Activated CD4-positive, alpha-beta T cell treated with anti-CD3 and anti-CD28 coated beads, Interleukin-2, amount 50 U/mL, for 24 hours (primary cell): ENCODE results near the gene GLS.
"Not testable (repeated sequence)": the region's sequence is repeated elsewhere in the genome, so short reads cannot be mapped to it uniquely, and the experiment has no call there.

ENCODE experiments used
- DNase-seq, 2 donors: peaks; one replicate each; pipeline ENCODE4 v3.0.0-alpha.2; 2020; ENCODE audit warnings: low read depth in 1 of 2, low spot score in 1 of 2

Gene GLS

DNA sequence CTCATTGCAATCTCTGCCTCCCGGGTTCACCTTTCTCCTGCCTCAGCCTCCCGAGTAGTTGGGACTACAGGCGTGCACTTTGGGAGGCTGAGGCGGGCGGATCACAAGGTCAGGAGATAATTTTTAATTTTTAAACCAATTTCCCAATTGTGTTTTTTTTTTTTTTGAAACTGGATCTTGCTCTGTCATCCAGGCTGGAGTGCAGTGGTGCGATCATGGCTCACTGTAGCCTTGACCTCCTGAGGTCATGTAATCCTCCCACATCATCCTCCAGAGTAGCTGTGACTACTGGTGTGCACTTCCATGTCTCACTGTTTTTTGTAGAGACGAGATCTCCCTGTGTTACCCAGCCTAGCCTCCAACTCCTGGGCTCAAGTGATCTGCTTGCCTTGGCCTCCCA, 49.3 kb downstream of the GLS start:
- no peak for DNase-seq

- no peak for DNase-seq
Observed at GRCh38 chr2:190930411-190930810, 49.8 kb downstream of the GLS start.

DNA sequence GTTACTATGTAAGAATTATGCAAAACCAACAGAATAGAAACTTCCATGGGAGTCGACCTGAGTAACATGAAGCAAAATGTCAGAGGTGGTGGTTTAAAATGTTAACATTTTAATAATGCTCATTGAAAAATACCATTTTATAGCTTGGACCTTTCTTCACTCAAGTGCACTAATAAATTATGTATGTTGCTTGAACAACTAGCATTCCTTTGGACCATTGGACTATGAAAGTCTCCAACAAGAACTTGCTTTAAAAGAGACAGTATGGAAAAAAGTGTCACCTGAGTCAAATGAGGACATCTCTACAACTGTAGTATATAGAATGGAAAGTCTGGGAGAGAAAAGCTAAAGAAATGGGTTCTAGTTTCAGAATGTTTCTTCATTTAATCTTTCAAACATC, 51.9 kb downstream of the GLS start:
- DNase-seq: no peak

GRCh38 chr2:190933361-190933760, 52.7 kb downstream of the GLS start:
- DNase-seq: no peak

DNA sequence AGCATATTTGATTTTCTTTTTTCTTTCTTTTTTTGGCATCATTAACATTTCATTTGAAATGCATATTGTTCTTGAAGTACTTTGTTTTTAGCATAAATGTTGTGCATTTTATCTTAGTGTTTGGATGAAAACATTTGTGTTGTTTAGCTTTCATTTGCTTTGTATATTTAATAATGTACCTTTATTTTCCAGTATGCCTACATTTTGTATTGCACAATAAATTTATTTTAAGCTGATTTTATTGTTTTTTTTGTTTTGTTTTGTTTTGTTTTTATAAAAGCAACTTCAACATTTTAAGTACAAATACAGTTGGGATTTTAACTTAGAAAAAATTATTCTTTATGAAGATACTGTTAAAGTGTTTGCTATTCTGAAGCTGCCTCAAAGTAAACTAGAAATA, 54.4 kb downstream of the GLS start:
- no peak for DNase-seq

DNA sequence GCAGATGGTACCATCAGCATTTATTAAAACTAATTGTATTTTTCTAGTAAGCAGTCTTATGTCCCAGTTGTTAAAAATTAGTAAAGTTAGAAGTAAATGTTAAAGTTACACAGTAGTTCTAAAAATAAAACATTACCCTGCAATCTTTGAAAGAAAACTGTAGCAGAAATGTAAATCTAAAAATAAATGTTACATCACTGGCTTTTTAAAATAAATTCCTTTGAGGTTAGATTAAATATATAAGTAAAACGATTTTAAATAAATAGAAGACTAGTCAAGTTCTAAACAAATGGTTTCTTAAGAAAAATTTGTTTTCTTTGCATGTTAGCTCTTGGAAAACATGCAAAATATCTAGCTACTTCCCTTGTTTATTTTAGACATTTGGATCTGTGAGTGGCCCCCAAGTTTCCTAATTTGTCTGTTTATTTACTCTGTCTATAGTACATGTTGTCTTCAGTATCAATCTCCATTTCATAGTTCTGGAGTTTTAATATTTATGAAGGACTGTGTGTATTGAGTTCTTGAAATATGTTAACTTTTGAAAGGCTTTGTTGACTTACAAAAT, 58.2 kb downstream of the GLS start:
- no peak for DNase-seq

GRCh38 chr2:190940454-190940853, 59.8 kb downstream of the GLS start:
- DNase-seq: no peak

DNA sequence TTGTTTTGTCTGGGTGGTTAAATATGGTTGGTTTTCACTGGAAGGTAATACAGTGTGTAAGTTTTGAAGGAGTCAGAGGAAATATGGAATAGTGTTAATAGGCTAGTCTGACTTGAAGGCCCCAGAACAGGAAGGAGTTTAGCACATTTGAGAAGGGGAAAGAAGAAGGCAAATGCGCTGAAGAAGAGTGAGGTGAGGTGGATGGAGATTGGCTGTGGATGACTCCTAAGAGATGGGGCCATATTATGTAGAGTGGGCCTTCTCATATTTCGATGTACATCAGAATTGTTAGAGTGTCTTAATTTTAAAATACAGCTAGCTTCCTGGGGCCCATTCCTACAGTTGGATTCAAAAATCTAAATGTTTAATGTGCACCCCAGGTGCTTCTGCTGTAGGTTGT, 61.0 kb downstream of the GLS start:
- no peak for DNase-seq

DNA sequence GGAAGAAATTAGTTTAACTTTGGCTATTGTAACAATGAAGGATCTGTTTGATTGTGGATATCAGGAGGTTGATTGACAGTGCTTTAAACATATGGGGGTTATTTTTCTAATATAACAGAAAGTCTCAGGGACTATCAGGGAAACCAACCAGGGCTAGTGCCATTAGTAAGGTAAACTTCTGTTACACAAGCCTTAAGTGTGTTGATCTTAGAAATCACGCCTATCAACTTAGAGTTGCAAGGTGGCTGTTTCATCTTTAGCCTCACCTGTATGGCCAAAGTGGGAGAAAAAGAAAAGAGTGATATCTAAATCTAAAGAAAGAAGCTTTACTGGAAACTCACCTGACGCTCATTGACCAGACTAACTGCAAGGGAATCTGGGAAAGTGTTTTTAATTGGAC, 62.1 kb downstream of the GLS start:
- DNase-seq: no peak

DNA sequence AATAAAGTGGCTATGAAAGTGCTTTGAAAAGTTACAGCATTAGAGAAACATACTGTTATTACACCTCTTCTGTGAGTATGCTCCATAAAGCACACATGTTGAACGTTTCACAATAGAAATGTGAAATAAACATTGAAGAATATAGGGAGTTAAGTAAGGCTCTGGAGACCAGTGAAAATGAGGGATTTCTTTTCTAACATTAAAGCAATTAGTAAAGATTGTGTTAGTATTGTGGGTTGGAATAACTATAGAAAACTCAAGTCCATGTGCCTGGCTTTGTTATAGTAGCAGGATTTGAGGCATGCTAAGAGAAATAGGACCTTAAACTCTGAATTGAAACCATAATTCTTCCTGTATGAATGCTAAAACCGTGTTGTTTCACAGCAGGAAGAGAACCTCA, 63.1 kb downstream of the GLS start:
- DNase-seq: no peak

DNA sequence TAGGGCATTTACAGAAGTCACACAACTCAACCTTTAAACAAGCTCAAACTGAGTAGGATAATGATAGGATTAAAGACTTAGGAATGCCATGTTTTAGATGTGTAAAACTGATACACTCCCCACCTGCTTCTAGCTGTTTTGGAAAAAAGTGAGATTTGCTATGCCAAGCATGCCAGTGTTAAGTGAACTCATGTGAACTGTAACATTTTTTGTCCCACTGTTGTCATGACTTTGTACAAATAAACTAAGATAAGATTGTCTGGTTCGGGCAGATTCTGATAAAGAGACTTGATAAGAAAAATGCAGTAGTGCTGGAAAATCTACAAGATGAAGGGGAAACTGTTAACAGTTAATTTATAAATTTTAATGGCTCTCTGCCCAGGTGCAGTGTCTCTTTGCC, 66.5 kb downstream of the GLS start:
- no peak for DNase-seq

- DNase-seq: no peak
Observed at GRCh38 chr2:190947711-190948251, 67.2 kb downstream of the GLS start.

DNA sequence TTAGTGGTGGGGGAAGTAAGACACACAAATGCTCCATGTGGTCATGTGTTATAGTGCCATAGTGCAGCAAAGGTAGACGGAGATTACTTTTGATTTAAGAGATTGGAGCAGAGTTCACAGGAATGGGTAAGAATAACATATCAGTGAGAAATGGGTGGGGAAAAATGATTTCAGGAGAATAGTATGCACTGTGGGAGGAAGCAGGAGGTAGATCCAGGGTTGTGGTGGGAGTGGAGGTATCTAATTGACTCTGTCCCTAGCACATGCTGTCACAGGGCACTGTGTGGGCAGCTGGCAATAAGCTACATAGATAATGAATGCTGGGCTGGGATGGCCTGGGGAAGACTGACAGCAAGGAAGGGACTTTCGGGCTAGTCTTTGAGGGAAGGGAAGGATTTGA, 68.0 kb downstream of the GLS start:
- DNase-seq: no peak

DNA sequence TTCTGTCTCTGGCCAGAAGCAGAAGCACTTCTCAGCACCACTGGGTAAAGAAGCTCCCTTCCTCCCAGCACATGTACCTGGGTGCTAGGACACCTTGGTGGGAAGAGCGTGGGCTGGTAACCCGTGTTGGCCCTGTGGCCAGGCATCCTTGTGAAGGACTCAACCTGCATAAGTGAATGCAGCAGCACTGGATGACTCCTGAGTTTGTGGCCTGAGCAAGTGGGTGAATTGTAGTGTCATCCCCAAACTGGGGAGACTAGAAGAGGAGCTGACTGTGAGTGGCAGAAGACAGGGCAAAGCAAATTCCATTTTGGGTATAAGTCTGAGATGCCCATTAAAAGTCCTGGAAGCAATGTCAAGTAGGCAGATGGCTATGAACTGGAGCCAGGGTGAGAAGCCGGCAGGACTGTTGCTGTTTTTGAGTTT, 70.0 kb downstream of the GLS start:
- no peak for DNase-seq

- no peak for DNase-seq
Observed at GRCh38 chr2:190953257-190953656, 72.6 kb downstream of the GLS start.

- no peak for DNase-seq
Observed at GRCh38 chr2:190959911-190960788, 79.5 kb downstream of the GLS start.

DNA sequence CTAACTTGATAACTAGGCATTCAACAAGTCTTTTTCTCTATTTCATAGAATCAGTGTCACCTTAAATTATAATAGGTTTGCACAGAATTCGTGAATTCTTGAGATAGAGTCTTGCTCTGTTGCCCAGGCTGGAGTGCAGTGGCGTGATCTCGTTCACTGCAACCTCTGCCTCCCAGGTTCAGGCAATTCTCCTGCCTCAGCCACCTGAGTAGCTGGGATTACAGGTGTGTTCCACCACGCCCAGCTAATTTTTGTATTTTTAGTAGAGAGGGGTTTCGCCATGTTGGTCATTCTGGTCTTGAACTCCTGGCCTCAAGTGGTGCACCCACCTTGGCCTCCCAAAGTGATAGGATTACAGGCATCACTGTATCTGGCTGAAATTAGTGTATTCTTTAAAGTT, 80.5 kb downstream of the GLS start:
- not testable (repeated sequence) for DNase-seq

- no peak for DNase-seq
Observed at GRCh38 chr2:190961918-190962487, 81.4 kb downstream of the GLS start.

DNA sequence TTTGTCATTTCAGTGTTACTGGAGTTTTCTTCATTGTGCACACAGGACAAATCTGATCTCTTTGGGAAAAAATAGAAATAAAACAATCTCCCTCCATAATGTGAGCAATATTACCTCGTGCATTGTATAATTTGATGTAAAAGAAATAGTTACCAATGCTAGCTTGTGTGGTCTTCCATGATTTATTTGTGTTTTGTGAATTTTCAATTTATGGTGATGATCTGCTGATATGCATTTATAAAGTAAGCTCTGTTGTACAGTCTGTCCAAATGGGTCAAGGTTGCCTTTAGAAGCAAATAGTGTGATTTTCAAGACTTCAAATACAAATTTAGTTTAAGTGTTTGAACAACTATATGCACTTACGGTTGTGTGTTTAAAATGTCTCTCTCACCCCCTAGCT, 82.5 kb downstream of the GLS start:
- DNase-seq: no peak

- no peak for DNase-seq
Observed at GRCh38 chr2:190964170-190964795, 83.7 kb downstream of the GLS start.

DNA sequence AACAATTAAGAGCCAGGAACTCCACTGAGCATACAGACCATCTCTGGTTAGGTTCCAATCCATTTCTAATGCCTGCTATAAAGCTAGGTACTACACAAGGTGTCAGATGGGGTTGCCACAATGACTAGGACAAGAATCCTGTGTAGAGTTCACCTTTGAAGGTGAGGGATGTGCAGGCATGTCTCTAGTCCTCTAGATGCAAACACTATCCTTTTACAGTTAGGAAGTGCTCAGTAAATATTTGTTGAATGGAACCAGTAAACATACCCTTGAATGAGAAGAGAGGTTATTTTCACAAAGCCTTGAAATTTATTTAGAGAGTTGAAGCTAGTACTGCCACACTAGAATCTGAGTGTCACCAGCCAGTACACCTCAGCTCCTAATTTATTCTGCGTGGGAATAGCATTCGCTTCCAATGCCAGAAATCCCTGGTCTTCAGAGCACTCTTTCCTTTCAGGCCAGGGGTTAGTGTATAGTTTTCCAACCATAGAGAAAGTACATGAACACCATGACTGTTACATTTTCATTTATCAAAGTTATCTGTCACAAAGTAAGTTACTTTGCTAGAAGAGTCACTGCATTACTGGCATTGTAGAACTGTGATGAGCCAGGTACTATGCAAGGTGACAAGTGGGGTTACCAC, 85.1 kb downstream of the GLS start:
- no peak for DNase-seq
